HG02623 (cell line): Measurements from ENCODE around the gene KLC3.
"Not testable (repeated sequence)": the region's sequence is repeated elsewhere in the genome, so short reads cannot be mapped to it uniquely, and the experiment has no call there.

Experiments used
- ATAC-seq: cut with Tn5 transposase; IDR thresholded peaks from one replicate; pipeline ENCODE4 v1.9.1; 2021; ENCODE audit warnings: moderate library complexity; ENCODE audit not compliant: unreplicated experiment

Gene KLC3

DNA sequence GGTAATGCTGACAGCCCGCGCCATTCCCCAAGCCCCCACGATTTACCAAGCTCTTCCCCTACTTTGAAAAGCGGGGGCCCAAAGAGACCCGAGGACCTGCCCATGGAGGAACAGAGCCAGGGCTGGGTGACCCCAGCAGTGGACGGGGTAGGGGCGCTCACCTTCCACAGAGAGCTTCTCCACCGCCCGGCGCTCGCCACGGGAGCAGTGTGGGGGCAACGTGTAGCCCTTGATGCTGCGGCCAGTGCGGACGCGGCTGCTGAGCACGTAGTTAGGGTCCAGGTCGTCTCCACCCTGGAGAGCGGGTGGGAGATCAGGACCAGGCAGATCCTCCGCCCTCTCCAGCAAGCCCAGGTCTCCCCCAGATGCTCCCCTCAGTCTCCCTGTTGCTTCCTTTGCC lies 25.2 kb upstream of the KLC3 start:
- ATAC-seq = no peak

DNA sequence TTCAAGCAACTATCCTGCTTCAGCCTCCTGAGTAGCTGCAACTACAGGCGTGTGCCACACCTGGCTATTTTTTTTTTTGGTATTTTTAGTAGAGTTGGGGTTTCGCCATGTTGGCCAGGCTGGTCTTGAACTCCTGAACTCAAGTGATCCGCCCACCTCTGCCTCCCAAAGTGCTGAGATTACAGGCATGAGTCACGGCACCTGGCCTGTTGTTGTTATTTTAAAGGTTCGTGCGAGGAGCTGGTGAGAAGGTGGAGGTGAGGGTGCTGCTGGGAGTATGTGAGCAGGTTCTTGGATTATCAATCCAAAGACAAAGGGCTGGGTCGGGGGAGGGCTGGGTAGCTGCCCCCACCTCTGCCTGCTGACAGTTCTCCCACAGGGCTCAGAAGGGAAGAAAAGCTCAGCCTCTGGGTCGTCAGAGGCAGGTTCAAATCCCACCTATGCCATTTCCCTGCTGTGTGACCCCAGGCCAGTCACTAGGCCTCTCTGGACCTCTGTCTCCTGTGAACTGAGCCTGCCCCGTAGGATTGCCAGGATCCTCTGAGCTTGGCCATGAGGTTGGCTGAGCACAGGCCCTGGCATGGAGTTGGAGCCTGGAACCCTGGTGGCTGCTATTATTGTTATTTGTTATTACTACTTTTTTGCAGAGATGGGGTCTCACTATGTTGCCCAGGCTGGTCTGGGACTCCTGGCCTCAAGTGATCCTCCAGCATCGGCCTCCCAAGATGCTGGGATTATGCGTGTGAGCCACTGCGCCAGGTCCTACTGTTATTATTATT lies 19.4 kb upstream of the KLC3 start:
- no peak for ATAC-seq

DNA sequence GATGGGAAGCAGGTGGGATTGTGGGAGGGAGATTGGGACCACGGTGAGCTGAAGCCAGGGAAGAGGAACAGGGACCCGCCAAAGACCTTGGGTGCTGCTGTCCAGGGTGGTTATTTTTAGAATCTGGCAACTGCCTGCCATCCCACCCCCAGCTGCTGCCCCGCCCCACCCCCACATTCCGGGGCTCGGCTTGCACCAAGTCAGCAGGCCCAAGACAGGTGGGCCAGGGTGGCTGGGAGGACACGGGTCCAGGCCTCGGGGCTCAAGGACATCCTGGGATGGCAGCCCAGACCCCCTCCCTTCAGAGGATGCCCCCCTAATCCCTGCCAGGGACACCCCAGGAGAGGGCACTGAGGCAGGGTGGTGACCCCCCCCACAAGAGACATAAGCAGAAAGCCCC lies 18.7 kb upstream of the KLC3 start:
- ATAC-seq = no peak

DNA sequence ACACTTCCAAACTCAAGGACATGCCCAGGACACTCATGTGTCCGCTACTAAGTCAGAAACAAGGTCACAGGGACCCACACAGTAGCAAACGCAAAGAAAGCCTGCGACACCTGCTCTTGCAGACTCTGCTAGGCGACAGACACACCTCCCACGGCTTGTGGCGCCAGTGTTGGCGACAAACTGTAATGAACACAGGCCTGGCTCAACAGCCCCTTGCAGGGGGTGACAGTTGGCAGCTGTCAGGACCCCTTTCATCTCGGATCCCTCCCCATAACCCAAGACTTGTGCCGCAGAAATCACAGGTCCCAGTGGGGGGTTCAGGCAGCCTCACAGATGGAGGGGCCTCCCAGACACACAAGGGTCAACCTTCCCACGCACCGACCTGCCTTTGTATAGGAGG lies 18.2 kb upstream of the KLC3 start:
- no peak for ATAC-seq

DNA sequence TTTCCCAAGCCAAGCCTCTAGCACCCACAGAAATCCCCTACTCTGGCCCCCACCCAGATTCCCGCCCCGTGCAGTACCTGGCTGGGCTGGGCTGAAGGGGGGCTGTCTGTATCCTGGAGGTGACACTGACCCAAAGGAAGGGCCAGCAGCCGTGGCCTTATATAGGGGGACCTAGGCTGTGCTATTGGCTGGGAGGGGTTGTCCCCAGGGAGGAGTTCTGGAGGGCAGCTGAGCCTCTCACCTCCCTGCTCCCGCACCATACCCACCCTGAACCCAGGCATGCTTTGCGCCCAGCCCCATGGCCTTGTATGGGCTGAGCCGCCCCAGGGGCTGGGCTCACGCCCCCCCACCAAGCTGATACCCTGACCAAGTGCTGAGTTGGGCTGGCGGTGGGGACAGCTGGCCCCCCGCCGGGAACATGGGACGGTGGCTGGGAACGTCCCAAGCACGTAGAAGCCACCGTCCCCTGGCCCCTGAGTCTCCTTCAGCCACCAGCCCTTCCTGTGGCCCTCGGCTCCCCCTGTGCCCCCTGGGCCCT lies 17.7 kb upstream of the KLC3 start, which contains the start of gene CKM:
TSS of gene CKM (minus strand) at position 132 of the 538 bp plus-strand sequence. CDS start 3,162 bp downstream, outside the sequence.
- no peak for ATAC-seq

DNA sequence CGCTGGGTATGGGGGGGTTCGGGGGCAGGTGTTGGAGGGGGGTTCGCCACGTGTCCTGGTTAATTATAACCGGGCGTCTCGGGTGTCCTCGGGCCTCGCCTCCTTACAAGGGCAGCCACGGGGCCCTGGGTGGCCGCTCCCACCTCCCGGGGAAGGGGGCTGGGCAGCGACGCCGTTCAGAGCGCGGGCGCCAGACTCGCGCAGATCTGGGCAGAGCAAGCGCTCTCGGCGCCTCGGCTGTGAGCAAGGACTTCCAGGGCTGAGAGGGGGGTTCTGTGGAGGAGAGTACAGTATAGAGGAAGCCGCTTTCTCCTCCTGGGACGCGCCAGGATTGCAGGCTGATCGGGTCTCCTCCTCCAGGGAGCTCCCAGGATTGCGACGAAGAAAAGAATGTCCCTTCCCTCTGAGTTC lies 16.9 kb upstream of the KLC3 start:
- no peak for ATAC-seq

DNA sequence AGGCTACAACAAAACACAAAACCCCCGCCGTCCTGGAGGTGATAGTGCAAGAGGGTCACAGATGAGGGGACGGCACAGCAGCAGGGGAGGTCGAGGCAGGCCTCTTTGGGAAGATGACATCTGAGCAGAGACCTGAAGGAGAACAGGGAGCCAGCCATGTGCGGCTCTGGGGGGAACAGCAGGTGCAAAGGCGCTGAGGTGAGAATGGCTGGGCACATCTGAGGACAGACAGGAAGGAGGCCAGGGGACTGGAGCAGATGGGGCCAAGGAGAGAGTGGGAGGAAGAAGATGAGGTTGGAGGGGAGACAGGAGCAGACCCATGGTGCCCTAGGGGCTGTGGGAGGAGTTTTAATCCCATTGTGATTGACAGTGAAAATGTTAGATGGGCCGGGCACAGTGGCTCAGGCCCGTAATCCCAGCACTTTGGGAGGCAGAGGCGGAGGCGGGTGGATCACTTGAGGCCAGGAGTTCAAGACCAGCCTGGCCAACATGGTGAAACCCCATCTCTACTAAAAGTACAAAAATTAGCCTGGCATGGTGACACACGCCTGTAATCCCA lies 16.1 kb upstream of the KLC3 start:
- no peak for ATAC-seq

DNA sequence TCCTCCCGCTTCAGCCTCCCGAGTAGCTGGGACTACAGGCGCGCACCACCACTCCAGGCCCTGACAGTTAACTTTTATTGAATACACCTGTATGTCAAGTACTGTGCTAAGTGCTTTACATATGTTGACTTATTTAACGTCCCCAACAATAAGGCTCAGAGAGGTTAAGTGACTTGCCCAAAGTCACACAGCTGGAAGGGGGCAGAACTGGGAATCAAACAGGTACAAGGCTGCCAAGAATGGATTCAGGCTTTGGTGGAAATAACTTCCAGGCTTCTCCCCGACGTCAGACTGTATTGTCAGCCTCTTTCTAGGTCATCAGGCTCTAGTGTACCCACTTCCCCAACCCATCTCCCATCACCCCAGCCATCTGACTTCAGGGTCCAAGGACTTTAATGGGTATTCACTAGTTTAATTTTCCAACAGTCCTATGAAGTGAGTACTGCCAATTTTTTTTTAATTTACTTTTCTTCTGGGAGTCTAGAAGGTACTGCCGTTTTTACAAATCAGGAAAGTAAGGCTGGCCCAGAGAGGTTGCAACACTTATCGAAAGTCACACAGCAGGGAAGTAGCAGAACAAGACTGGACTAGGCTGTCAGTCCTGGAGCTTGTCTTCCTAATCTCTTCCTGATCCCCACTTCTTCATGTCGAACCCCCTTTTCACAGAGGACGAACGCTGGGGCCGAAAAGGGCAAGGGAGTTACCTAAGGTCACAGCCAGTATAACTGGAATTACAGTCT lies 13.0 kb upstream of the KLC3 start:
- no peak for ATAC-seq

DNA sequence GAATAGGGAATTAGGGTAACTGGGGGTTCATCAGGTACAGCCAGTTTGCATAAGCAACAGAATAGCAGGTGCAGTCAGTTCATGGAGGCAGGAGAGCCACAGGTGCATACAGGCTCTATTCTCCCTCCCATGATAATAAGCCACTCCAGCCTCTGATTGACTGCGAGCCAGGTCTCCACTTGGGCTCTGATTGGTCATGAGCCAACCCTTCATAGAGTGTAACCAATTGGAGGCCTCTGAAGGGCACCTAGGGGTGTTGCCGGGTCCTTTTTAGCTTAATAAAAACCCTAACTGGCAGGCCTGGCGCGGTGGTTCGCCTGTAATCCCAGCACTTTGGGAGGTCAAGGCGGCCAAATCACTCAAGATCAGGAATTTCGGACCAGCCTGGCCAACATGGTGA lies 9.1 kb upstream of the KLC3 start:
- ATAC-seq = no peak

DNA sequence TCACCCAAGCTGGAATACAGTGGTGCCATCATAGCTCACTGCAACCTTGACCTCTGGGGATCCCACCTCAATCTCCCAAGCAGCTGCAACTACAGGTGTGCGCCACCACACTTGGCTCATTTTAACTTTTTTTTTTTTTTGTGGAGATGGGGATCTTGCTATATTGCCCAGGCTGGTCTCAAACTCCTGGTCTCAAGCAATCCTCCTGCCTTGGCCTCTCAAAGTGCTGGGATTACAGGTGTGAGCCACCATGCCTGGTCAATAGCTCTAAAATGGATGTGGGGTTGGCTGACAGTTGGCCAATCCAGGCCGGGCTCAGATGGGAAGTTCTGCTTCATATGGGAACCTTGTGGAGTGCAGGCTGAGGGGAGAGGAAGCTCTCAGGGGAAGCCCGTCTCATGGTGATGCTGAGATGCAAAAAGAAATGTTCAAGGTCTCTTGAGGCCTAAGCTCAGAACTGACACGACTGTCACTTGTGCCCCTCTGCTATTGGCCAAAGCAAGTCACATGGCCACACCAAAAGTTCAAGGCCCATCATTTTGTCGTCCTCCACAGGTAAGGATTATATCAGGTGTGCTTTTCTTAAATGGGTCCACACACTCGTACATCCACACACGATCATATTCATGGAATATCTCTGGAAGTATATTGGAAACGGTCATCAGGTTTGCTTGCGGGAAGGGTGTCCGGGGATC lies 6.8 kb upstream of the KLC3 start:
- no peak for ATAC-seq

DNA sequence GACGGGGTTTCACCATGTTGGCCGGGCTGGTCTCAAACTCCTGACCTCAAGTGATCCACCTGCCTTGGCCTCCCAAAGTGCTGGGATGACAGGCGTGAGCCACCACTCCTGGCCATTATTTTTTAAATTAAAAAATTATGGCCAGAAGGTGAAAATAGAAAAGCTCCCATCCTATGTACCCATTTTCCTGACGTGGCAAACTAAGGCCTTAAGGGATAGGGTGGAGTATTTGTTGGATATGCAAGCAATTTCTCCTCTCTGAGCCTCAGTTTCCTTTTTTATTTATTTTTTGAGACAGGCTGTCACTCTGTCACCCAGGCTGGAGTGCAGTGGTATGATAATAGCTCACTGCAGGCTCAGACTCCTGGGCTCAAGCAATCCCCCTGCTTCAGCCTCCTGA lies 5.7 kb upstream of the KLC3 start:
- not testable (repeated sequence) for ATAC-seq

DNA sequence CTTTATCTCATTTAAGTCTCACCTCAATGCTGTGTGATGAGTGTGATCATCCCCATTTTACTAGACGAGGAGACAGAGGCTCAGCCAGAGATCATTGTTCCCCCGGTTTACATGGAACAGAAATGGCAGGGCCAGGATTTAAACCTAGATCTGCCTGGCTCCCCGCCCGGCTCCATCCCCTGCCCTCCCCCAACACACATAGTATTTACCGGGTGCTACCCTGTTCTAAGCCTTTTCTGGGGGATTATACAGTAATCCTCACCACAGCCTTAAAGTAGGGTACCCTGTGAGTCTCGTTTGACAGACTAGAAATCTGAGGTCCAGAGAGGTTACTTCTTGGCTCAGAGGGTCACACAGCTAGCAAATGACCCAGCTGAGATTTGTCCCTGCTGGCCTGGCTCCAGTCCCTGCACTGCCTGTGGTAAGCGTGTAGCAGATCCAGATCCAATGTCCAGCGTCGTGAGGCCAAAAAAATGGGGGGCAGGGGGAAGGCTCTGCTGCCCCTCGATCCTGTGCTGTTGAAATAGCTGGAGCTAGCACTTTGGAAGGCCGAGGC lies 3.8 kb upstream of the KLC3 start:
- no peak for ATAC-seq

DNA sequence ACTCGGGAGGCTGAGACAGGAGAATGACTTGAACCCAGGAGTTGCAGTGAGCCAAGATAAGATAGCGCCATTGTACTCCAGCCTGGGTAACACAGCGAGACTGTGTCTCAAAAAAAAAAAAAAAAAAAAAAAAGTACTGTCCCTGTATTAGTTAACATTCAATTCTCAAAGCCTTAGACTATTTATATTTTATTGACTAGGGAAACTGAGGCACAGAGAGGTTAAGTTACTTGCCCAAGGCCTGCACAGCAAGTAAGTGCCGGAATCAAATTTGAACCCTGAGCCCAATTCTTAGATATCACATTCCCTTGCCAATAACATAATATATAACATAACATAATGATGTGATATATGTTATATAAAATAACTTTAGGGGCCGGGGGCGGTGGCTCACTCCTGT lies 921 bp upstream of the KLC3 start:
- ATAC-seq = no peak

DNA sequence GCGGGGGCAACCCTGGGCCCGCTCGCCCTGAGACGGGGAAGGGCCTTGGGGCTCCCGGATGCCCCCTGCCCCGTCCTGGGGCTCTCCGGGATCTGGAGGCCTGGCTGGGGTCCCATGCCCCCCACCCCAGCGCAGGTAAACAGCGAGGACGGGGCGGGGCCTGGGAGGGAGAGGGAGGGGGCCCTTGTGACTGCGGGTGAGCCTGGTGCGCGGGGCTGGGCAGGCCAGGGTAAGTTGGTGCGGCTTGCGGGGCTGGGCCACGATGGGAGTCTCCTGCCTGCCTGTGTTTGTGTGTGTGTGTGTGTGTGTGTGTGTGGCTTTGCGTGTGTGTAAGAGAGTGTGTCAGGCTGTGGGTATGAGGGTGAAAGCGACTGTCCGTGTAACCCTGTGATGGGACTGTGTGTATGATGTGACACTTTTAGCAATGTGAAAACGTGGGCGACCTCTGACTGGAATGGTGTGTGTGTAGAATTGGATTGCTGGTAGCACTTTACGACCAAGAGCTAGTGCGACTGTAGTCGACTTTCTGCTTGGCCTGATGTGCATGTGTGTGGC lies 426 bp downstream of the KLC3 start:
- no peak for ATAC-seq

DNA sequence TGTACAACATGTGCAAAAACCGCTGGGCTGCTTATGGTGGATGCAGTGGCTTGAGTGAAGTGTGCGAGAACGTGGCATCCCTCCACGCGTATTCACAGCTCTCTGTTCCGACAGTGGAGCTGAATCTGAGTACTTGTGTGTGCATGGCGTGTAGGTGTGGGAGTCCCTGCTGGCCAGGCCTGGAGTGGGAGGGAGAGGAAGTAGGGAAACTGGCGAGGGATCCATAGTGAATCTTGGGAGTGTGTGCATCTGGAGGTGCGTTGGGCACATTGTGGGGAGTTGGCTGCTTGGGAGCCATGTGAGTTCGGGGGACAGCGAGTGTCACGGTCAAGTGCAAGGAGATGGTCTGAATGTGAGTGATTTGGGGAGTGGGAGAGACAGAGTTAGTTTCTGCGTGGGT lies 2.4 kb downstream of the KLC3 start:
- no peak for ATAC-seq

DNA sequence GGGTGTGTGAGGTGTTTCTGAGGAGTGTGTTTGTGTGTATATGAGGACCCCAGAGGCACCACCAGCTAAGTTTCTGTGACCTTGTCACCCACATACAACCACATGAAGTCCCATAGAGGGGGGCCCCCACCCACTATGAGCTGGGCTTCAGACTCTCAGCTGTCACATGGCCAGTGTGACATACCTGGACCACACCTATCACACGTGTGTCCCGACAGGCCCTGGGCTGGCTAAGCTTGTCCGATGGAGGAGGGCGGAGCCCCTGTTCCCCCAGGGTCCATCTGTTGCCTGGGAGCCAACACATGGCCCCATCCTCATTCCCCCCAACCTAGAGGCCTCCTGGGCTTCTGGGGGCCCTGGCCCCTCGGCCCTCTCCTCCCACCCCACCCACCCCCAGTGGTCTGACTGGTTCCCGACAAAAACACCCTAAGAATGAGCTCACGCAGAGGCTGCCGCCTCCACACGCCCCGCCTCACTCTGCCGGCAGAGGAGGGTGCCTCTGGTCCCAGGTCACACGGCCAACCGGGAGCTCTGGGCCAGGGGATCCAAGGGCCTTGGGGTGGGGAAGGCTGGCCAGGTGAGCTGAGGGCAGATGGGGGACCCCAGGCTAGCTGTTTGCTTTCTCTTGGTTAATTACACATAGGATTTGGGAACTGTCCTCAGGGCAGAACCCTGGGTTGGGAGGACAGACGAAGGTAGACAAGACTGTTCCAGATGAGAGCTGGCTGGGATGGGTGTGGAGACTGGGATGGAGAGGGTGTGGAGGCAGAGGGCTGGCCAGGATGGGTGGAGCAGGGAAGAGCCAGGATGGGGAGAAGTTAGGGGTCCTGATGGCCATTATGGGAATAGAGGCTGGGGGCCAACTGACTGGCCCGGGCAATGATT lies 4.3 kb downstream of the KLC3 start:
- ATAC-seq = no peak

DNA sequence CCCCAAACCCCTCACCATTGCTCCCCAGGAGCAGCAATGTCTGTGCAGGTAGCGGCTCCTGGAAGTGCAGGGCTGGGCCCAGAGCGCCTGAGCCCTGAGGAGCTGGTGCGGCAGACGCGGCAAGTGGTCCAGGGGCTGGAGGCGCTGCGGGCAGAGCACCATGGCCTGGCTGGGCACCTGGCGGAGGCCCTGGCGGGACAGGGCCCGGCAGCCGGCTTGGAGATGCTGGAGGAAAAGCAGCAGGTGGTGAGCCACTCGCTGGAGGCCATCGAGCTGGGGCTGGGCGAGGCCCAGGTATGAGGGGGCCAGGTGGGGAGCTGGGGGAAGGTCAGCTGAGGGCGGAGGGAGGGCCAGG lies 4.9 kb downstream of the KLC3 start:
- ATAC-seq = no peak

DNA sequence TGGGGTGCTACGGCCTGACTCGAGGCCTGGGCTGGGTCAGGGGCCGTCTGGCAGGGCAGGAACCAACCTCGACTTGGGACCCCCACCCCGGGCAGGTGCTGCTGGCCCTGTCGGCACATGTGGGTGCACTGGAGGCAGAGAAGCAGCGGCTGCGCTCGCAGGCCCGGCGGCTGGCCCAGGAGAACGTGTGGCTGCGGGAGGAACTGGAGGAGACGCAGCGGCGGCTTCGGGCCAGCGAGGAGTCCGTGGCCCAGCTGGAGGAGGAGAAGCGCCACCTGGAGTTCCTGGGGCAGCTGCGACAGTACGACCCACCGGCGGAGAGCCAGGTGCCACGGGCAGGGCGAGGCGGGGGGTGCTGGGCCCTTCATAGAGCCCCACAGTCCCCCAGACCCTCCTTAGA lies 5.9 kb downstream of the KLC3 start:
- ATAC-seq = no peak

DNA sequence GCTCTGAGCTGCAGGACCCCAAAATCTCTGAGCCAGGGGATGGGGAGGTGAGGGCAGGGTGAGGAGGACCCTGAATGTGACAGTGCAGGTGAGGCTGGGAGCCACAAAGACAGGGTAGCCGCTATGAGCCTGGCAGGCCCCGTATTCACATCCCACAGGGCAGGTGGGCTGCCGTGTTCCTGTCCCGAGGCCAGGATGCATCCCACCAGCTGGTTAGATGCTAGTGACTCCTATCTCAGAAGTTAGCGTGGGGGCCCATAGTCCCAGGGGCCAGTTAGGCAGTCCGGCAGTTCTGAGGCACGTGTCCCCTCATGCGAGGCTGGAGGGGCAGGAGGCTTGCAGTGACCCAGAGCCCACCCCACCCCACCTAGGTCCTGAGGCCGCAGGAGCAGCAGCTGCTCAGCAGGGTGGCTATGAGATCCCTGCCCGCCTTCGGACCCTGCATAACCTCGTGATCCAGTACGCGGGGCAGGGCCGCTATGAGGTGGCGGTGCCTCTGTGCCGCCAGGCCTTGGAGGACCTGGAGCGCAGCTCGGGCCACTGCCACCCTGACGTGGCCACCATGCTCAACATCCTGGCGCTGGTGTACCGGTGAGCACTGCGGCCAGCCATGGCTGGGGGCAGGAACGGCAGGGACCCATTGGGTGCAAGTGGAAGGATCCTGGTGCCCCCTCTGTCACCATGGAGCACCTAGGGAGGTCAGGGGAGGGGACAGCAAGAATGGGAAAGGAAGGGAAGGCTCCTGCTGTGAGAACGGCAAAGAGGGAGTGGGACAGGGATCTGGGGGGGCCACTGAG lies 7.2 kb downstream of the KLC3 start:
- ATAC-seq = no peak
